CD4-positive, CD25-positive, alpha-beta regulatory T cell (primary cell): ENCODE measurements around the gene SPNS1. TPM values are rescaled to one million over a fixed set of nuclear protein-coding genes. Genes with fewer than 3 reads are reported as not detected.
"Not testable (repeated sequence)": the region's sequence is repeated elsewhere in the genome, so short reads cannot be mapped to it uniquely, and the experiment has no call there.

Experiments
- ATAC-seq, 2 donors: fragments of 150-1000 bp; cut with Tn5 transposase; one replicate each; pipeline ENCODE4 v1.10.0; 2021; ENCODE audit warnings: low read depth in 2 of 2, moderate number of reproducible peaks in 2 of 2, moderate library complexity in 1 of 2
- DNase-seq, 3 donors: peaks; one replicate each; pipeline versions ENCODE4 v3.0.0 to v3.0.0-alpha.2; 2012 to 2022; ENCODE audit warnings: mixed read lengths in 1 of 3
- H3K27ac ChIP-seq: one replicate; pipeline ENCODE4 v1.7.0; 2013; ENCODE audit warnings: mild to moderate bottlenecking, low read length; ENCODE audit not compliant: insufficient read depth, poor library complexity, severe bottlenecking
- H3K27me3 ChIP-seq: one replicate; pipeline ENCODE4 v1.7.0; 2013; ENCODE audit warnings: low read length; ENCODE audit not compliant: control insufficient read depth, insufficient read depth
- H3K36me3 ChIP-seq: one replicate; pipeline ENCODE4 v1.7.0; 2013; ENCODE audit warnings: mild to moderate bottlenecking, low read length, moderate library complexity; ENCODE audit not compliant: control insufficient read depth, insufficient read depth
- H3K4me1 ChIP-seq: 2 replicates; pipeline ENCODE4 v1.7.0; 2013; ENCODE audit warnings: mild to moderate bottlenecking, low read length; ENCODE audit not compliant: insufficient read depth, control insufficient read depth, poor library complexity, severe bottlenecking
- H3K4me3 ChIP-seq: one replicate; pipeline ENCODE4 v1.7.0; 2013; ENCODE audit warnings: low read depth, mild to moderate bottlenecking, low read length, moderate library complexity
- H3K9me3 ChIP-seq, 2 experiments: 1 replicate in 1 of 2; 2 replicates in 1 of 2; pipeline ENCODE4 v1.7.0; 2013; ENCODE audit warnings: low read length in 2 of 2, mild to moderate bottlenecking in 1 of 2, moderate library complexity in 1 of 2; ENCODE audit not compliant: control insufficient read depth in 2 of 2
- H3K27ac Mint-ChIP-seq, 3 donors: one replicate each; pipeline ENCODE4 v1.8.0; 2020 to 2022; ENCODE audit warnings: mild to moderate bottlenecking in 3 of 3, mixed read lengths in 3 of 3, moderate library complexity in 2 of 3
- H3K27me3 Mint-ChIP-seq: one replicate; pipeline ENCODE4 v1.8.0; 2022; ENCODE audit warnings: mild to moderate bottlenecking, mixed read lengths
- H3K36me3 Mint-ChIP-seq: one replicate; pipeline ENCODE4 v1.8.0; 2020; ENCODE audit warnings: mixed read lengths
- H3K4me1 Mint-ChIP-seq, 4 donors: one replicate each; pipeline ENCODE4 v1.8.0; 2020 to 2022; ENCODE audit warnings: mixed read lengths in 4 of 4, mild to moderate bottlenecking in 1 of 4
- H3K4me3 Mint-ChIP-seq, 4 donors: one replicate each; pipeline ENCODE4 v1.8.0; 2020 to 2022; ENCODE audit warnings: mild to moderate bottlenecking in 4 of 4, mixed read lengths in 4 of 4, moderate library complexity in 3 of 4
- H3K9me3 Mint-ChIP-seq, 7 donors: one replicate each; pipeline ENCODE4 v1.8.0; 2020 to 2022; ENCODE audit warnings: mixed read lengths in 7 of 7, mild to moderate bottlenecking in 3 of 7, moderate library complexity in 2 of 7
- polyA plus RNA-seq, 4 donors: library from polyadenylated mRNA; unstranded; fragments of 300-500 nt; fragmentation: Illumina TruSeq; gene quantifications; one replicate each; pipeline ENCODE4 v1.2.3, GENCODE V29; 2021
- total RNA-seq: library from RNA; stranded (reverse); gene quantifications from one replicate; pipeline ENCODE4 v1.2.3, GENCODE V29; 2022

Gene SPNS1
- total and polyA plus RNA-seq, 5 donors from 2014 or later = 22.3 to 32.9 (median 24.5) TPM

DNA sequence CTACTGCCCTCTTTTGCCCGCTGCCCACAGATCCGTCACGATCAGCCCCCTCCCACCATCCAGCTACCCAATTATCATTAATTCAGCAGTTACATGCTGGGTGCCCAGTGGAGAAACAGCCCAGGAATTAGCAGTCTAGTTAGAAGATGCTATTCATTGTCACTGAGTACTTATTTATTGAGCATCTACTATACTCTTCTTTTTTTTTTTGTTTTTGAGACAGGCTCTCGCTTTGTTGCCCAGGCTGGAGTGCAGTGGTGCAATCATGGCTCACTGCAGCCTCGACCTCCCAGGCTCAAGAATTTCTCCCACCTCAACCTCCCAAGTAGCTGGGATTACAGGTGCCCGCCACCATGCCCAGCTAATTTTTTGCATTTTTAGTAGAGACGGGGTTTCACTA is 34.8 kb upstream of the SPNS1 start:
- not testable (repeated sequence) for H3K4me3 Mint-ChIP-seq, DNase-seq, ATAC-seq, H3K4me1 ChIP-seq, H3K36me3 ChIP-seq, H3K9me3 ChIP-seq, H3K4me3 ChIP-seq, H3K27me3 ChIP-seq, H3K36me3 Mint-ChIP-seq, H3K27ac Mint-ChIP-seq, H3K9me3 Mint-ChIP-seq, H3K27ac ChIP-seq
- Mint-ChIP-seq H3K4me1 (peaks cover 0 to 19% (median 12%) of the 10 kb centered on the region in 4 donors), H3K27me3 (peaks cover 30% of the 10 kb centered on the region)

DNA sequence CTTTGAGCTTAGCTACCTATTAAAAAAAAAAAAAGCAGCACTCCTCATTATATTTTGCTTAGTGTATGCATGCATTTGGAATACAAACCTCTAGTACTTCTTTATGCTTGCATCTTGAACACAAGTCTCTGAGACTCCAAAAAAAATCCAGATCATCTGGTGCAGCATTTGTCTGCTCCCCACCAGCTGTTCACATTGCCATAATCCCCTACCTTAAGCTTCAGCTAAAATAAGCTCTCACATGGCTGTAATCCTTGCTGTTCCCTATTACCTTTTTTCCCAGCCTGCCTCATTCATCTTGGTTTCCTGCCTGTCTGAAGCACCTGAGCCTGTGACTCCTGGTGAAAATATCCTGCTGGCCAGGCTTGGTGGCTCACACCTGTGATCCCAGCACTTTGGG is 31.3 kb upstream of the SPNS1 start:
- DNase-seq = no peak
- Histone ChIP-seq H3K9me3 (no peaks in the 10 kb centered on the region), H3K27me3 (no peaks in the 10 kb centered on the region), H3K27ac (no peak overlapping the region), H3K4me3 (no peak overlapping the region), H3K4me1 (peaks cover 8% of the 10 kb centered on the region), H3K36me3 (no peaks in the 10 kb centered on the region)
- H3K27ac Mint-ChIP-seq = no peak overlapping the region
- ATAC-seq = no peak
- H3K27me3 Mint-ChIP-seq = peaks cover 21% of the 10 kb centered on the region
- no peak overlapping the region for H3K4me3 Mint-ChIP-seq
- H3K9me3 Mint-ChIP-seq = peaks cover 0 to 3% (median 0%) of the 10 kb centered on the region in 7 donors
- H3K4me1 Mint-ChIP-seq = peaks cover 0 to 11% (median 8%) of the 10 kb centered on the region in 4 donors
- H3K36me3 Mint-ChIP-seq = no peaks in the 10 kb centered on the region

DNA sequence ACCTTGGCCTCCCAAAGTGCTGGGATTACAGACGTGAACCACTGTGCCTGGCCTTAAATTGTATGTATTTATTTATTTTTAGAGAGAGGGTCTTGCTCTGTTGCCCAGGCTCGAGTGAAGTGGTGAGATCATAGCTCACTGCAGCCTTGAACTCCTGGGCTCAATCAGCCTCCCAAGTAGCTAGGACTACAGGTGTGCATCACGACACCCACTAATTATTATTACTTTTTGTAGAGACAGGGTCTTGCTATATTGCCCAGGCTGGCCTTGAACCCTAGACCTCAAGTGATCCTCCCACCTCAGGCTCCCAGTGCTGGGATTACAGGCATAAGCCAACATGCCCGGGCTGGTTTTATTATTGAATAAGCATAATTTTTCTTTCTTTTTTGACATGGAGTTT is 27.9 kb upstream of the SPNS1 start:
- Mint-ChIP-seq H3K36me3 (peaks cover 4% of the 10 kb centered on the region), H3K27me3 (peaks cover 13% of the 10 kb centered on the region), H3K4me1 (peaks cover 2 to 22% (median 13%) of the 10 kb centered on the region in 4 donors), H3K9me3 (peaks cover 0 to 3% (median 0%) of the 10 kb centered on the region in 7 donors), H3K27ac (no peak overlapping the region), H3K4me3 (no peak overlapping the region)
- no peaks in the 10 kb centered on the region for H3K27me3 ChIP-seq
- no peak overlapping the region for H3K4me3 ChIP-seq
- H3K27ac ChIP-seq = no peak overlapping the region
- ATAC-seq = no peak
- no peak for DNase-seq
- no peaks in the 10 kb centered on the region for H3K9me3 ChIP-seq
- peaks cover 15% of the 10 kb centered on the region for H3K4me1 ChIP-seq
- H3K36me3 ChIP-seq = no peaks in the 10 kb centered on the region

DNA sequence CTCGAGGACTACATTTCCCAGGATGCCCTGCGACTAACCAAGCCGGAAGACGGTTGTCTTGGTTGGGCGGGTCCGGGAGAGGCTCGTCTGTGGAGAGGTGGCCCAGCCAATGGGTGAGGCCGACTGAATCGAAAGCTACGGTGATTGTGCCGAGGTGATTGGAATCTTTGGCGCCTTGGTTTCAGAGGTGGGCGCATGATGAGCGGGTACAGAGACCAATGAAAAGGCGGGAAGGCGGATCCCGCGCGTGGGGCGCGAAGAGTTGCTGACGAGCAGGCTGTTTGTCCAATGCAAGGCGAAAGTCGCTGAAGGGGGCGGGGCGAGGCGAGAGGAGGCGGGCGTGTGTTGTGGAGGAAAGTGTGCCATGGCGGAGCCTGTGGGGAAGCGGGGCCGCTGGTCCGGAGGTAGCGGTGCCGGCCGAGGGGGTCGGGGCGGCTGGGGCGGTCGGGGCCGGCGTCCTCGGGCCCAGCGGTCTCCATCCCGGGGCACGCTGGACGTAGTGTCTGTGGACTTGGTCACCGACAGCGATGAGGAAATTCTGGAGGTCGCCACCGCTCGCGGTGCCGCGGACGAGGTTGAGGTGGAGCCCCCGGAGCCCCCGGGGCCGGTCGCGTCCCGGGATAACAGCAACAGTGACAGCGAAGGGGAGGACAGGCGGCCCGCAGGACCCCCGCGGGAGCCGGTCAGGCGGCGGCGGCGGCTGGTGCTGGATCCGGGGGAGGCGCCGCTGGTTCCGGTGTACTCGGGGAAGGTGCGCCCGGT is 23.7 kb upstream of the SPNS1 start, which contains the start of gene NFATC2IP:
Gene NFATC2IP (plus strand): TSS at position 290 of the 762 bp plus-strand sequence. CDS start 75 bp downstream, at position 365.
- peaks cover 27% of the 10 kb centered on the region for H3K4me1 ChIP-seq
- Mint-ChIP-seq H3K27ac (peak within 1 kb of the TSS; percentile 80 to 95 (median 95)), H3K9me3 (peaks cover 0 to 2% (median 0%) of the 10 kb centered on the region in 7 donors), H3K4me3 (peak within 1 kb of the TSS; percentile 90 to 98 (median 94)), H3K36me3 (peaks cover 11% of the 10 kb centered on the region), H3K4me1 (peaks cover 5 to 40% (median 25%) of the 10 kb centered on the region in 4 donors), H3K27me3 (peaks cover 1% of the 10 kb centered on the region)
- no peaks in the 10 kb centered on the region for H3K27me3 ChIP-seq
- peak; percentile 99 to 100 (median 100) for DNase-seq
- peaks cover 22% of the 10 kb centered on the region for H3K36me3 ChIP-seq
- H3K9me3 ChIP-seq = no peaks in the 10 kb centered on the region
- H3K4me3 ChIP-seq = peak within 1 kb of the TSS; percentile 67
- H3K27ac ChIP-seq = peak within 1 kb of the TSS; percentile 74
- peak; percentile 96 to 97 for ATAC-seq

DNA sequence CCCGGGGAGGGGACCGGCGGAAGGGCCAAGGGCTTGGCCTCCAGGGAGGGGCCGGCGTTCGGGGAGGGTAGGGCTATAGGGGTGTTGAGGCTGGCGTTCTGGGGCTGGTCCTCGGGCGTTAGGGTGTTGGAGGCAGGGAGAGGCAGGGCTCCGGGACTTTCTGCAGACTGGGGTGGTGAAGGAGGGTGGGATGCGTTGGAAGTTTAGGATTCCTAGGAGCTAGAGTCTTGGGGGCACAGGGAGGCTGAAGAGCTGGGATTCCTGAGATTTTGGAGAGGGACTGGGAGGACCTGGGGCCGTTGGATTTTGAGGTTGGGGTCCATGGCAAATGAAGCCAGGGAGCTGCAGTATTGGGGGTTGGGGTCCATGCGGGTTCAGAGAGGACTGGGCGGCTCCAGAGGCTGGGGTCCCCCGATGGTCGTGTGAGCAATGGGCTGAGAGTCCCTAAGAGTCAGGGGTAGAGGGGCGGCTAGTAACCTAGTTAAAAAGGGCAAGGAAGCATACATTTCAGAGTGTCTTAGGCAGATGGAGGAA is 23.1 kb upstream of the SPNS1 start:
- H3K9me3 ChIP-seq = no peaks in the 10 kb centered on the region
- peaks cover 5 to 41% (median 23%) of the 10 kb centered on the region in 4 donors for H3K4me1 Mint-ChIP-seq
- H3K27ac Mint-ChIP-seq = peak overlapping the region; percentile 26 to 91 (median 80)

DNA sequence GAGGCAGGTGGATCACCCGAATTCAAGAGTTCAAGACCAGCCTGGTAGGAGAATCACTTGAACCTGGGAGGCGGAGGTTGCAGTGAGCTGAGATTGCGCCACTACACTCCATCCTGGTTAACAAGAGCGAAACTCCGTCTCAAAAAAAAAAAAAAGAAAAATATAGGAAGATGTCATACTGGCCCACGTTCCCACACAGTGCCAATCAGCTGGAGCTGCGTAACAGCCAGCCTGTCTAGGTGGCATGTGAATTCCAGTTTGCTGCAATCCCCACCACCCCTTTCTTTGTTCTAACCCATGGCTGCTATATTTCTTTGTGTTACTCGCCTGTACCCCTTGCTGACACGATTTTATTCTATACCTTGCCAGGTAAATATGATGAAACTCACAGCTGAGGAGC is 16.4 kb upstream of the SPNS1 start:
- peaks cover 0 to 24% (median 12%) of the 10 kb centered on the region in 4 donors for H3K4me1 Mint-ChIP-seq
- peaks cover 81% of the 10 kb centered on the region for H3K36me3 ChIP-seq
- peaks cover 5% of the 10 kb centered on the region for H3K4me1 ChIP-seq
- no peaks in the 10 kb centered on the region for H3K27me3 ChIP-seq
- H3K27ac ChIP-seq = no peak overlapping the region
- H3K27ac Mint-ChIP-seq = no peak overlapping the region
- DNase-seq = no peak
- peaks cover 38% of the 10 kb centered on the region for H3K36me3 Mint-ChIP-seq
- no peak overlapping the region for H3K4me3 Mint-ChIP-seq
- H3K27me3 Mint-ChIP-seq = no peaks in the 10 kb centered on the region
- H3K9me3 ChIP-seq = no peaks in the 10 kb centered on the region
- ATAC-seq = no peak
- H3K9me3 Mint-ChIP-seq = no peaks in the 10 kb centered on the region
- no peak overlapping the region for H3K4me3 ChIP-seq

More for the DNA sequence above, 23.1 kb upstream of the SPNS1 start:
- ATAC-seq = no peak
- Histone ChIP-seq H3K36me3 (peaks cover 29% of the 10 kb centered on the region), H3K4me3 (peak overlapping the region; percentile 67), H3K27ac (peak overlapping the region; percentile 74), H3K4me1 (peaks cover 26% of the 10 kb centered on the region), H3K27me3 (no peaks in the 10 kb centered on the region)
- Mint-ChIP-seq H3K36me3 (peaks cover 14% of the 10 kb centered on the region), H3K9me3 (no peaks in the 10 kb centered on the region), H3K4me3 (peak overlapping the region; percentile 90 to 98 (median 94)), H3K27me3 (no peaks in the 10 kb centered on the region)
- DNase-seq = peak in 2 of 3 donors; percentile 36 to 66

DNA sequence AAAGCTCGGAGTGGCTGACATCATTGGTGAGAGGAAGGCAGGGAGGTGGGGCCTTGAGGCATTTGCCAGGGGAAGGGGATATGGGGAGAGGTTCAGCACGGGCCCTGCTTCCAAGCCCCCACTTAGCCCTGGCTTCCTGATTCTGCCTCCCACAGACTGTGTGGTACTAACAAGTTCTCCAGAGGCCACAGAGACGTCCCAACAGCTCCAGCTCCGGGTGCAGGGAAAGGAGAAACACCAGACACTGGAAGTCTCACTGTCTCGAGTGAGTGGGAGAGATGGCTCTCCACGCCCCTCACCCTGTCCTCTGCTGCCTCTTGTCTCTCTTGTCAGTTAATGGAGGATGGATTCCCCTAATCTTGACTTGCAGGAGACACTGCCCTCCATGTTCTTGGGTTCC is 15.7 kb upstream of the SPNS1 start:
- no peak overlapping the region for H3K27ac Mint-ChIP-seq
- no peaks in the 10 kb centered on the region for H3K27me3 Mint-ChIP-seq
- Histone ChIP-seq H3K4me1 (no peaks in the 10 kb centered on the region), H3K27ac (no peak overlapping the region), H3K27me3 (no peaks in the 10 kb centered on the region), H3K4me3 (no peak overlapping the region), H3K9me3 (no peaks in the 10 kb centered on the region), H3K36me3 (peaks cover 82% of the 10 kb centered on the region)
- no peaks in the 10 kb centered on the region for H3K9me3 Mint-ChIP-seq
- peaks cover 40% of the 10 kb centered on the region for H3K36me3 Mint-ChIP-seq
- peaks cover 0 to 18% (median 8%) of the 10 kb centered on the region in 4 donors for H3K4me1 Mint-ChIP-seq
- ATAC-seq (no peak), DNase-seq (no peak)
- H3K4me3 Mint-ChIP-seq = no peak overlapping the region
